Suprapubic skin (tissue), 3 donors: ENCODE data around the gene SLC6A13.

Experiments used
- POLR2A ChIP-seq, 2 donors: fragments of 450-650 bp; IDR thresholded peaks; one replicate each; pipeline ENCODE4 v1.6.1; 2017; ENCODE audit warnings: antibody characterized with exemption in 2 of 2, mild to moderate bottlenecking in 2 of 2, moderate library complexity in 2 of 2
- TF ChIP-seq, protein P1 (sequence below), 2 donors: fragments of 200-600 bp in 1 of 2; fragments of 450-650 bp in 1 of 2; sonication (generic) in 1 of 2; IDR thresholded peaks; one replicate each; pipeline ENCODE4 v1.5.1; 2016 to 2019; ENCODE audit warnings: antibody characterized with exemption in 2 of 2, mild to moderate bottlenecking in 1 of 2, moderate library complexity in 1 of 2

DNA sequence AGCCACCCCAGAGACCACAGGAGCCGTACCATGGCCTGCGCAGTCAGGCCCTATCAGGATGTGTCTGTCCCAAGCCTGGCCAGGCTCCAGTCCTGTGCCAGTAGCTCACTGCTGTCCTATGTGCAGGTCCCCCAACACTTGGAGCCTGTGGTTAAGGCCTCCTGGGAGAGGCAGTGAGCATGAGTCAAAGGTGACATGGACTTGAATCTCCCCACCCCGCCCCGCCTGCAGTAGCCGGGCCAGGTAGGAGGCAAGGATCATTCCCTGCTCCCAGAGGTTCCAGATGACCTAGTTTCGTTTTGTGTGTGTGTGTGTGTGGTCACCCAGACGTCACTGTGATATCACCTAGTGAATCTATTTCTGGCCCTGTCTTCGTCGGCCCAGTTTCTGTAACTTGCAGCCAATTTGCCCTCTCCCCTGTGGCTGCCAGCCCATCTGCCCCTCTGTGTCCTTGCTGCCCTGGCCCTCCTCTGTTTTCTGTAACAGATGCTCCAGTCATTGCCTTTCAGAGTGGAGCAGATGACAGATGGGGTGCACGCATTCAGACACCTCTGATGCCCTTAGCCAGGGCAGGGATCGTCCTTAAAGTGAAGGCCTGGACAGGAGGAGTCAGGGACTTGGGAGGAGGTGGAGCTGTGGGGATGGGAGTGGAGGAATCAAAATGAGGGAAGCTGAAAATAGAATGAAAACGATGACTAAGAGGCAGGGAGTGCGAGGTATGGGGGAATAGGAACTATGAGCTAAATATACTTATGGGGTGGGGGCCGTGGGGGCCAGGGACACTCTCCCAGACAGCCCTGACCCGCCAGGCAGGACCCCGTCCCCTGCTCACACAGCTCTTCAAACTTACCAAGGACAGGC, 86.1 kb downstream of the SLC6A13 start:
- TF ChIP-seq, protein P1, sequence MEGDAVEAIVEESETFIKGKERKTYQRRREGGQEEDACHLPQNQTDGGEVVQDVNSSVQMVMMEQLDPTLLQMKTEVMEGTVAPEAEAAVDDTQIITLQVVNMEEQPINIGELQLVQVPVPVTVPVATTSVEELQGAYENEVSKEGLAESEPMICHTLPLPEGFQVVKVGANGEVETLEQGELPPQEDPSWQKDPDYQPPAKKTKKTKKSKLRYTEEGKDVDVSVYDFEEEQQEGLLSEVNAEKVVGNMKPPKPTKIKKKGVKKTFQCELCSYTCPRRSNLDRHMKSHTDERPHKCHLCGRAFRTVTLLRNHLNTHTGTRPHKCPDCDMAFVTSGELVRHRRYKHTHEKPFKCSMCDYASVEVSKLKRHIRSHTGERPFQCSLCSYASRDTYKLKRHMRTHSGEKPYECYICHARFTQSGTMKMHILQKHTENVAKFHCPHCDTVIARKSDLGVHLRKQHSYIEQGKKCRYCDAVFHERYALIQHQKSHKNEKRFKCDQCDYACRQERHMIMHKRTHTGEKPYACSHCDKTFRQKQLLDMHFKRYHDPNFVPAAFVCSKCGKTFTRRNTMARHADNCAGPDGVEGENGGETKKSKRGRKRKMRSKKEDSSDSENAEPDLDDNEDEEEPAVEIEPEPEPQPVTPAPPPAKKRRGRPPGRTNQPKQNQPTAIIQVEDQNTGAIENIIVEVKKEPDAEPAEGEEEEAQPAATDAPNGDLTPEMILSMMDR (IDR thresholded peaks at IDR 0.05) = no peak
- no peak for TF ChIP-seq POLR2A (IDR thresholded peaks at IDR 0.05)
